Measurements from ENCODE around the gene MAPKBP1. TPM values are rescaled to one million over a fixed set of nuclear protein-coding genes. Genes with fewer than 3 reads are reported as not detected.

The MAPKBP1 gene
- total and polyA plus RNA-seq, 2 of the 13 experiments (the other 11 are each of a cell fraction or from before 2014, with no cell fraction given), result 3.0 to 7.3 TPM

- FAIRE-seq (no peak), ATAC-seq (no peak), DNase-seq (ENCODE audit: low spot score) (no peak)
- no peaks in the 10 kb centered on the region for H3K4me1 ChIP-seq (ENCODE audit: insufficient read depth, low read length)
- intact Hi-C loops (cut with micrococcal nuclease; ENCODE audit: unreplicated experiment) (no loop called here), in situ Hi-C loops (cut with HindIII; ENCODE audit: extremely low pct_ligation_motif_present, low pct_unique_long_range_greater_than_20kb) (no loop called here)
- H3K4me3 ChIP-seq (replicated peaks in 1 of 3; ENCODE audit: insufficient read depth in 1 of 3, low read depth in 2 of 3, low read length in 3 of 3), result no peak overlapping the region
- no peaks in the 10 kb centered on the region for H3K27me3 ChIP-seq (ENCODE audit: control insufficient read depth in 1 of 2, insufficient read depth in 2 of 2, low read length in 2 of 2)
- H3K9me3 ChIP-seq (ENCODE audit: low read length), result no peaks in the 10 kb centered on the region
- TF ChIP-seq, protein P1, sequence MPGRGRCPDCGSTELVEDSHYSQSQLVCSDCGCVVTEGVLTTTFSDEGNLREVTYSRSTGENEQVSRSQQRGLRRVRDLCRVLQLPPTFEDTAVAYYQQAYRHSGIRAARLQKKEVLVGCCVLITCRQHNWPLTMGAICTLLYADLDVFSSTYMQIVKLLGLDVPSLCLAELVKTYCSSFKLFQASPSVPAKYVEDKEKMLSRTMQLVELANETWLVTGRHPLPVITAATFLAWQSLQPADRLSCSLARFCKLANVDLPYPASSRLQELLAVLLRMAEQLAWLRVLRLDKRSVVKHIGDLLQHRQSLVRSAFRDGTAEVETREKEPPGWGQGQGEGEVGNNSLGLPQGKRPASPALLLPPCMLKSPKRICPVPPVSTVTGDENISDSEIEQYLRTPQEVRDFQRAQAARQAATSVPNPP (CRISPR knock-in tag; IDR thresholded peaks at IDR 0.05), result no peak
- no peak for TF ChIP-seq ZNF329 (CRISPR knock-in tag; IDR thresholded peaks at IDR 0.05; ENCODE audit: low read depth)
- no peak for TF ChIP-seq SOX13 (IDR thresholded peaks at IDR 0.05)
- no peak for TF ChIP-seq SOX13 (CRISPR knock-in tag; conservative IDR thresholded peaks at IDR 0.05 in 1 of 2, IDR thresholded peaks at IDR 0.05 in 1 of 2)
- no peak overlapping the region for H2AFZ ChIP-seq (ENCODE audit: low read length)
- no peak overlapping the region for H3K9ac ChIP-seq (ENCODE audit: insufficient read depth, low read depth, low read length)
- H4K20me1 ChIP-seq (ENCODE audit: insufficient read depth, low read length), result no peaks in the 10 kb centered on the region
- peaks cover 2 to 3% of the 10 kb centered on the region in 2 experiments; a peak in 1 of 5 replicates for H3K36me3 ChIP-seq (replicated peaks in 1 of 2; ENCODE audit: control insufficient read depth in 1 of 2, insufficient read depth in 2 of 2, low read length in 2 of 2)
- 75% methylated on average over 2 of the region's 2 CpGs for WGBS (ENCODE audit: low lambda C conversion rate)
- POLR2A ChIA-PET, result no interaction called here
- CTCF ChIA-PET (ENCODE audit: low intra/inter-chr PET ratio, low total read pairs), result interaction anchor here (4.8 kb wide), 1 partner anchor 36 kb away, joined by 98 read pairs; the partner anchor contains the start of gene MAPKBP1
- no peaks in the 10 kb centered on the region for H3K79me2 ChIP-seq (ENCODE audit: insufficient read depth, low read length)
- H3K4me2 ChIP-seq (ENCODE audit: low read depth, low read length), result no peak overlapping the region
- no TSS peak for BruUV-seq (replicated peaks)
- no peak overlapping the region for H3K27ac ChIP-seq (ENCODE audit: extremely low read length, insufficient read depth, low read length)
Observed at GRCh38 chr15:41809121-41809520, 34.8 kb downstream of the MAPKBP1 start.

DNA sequence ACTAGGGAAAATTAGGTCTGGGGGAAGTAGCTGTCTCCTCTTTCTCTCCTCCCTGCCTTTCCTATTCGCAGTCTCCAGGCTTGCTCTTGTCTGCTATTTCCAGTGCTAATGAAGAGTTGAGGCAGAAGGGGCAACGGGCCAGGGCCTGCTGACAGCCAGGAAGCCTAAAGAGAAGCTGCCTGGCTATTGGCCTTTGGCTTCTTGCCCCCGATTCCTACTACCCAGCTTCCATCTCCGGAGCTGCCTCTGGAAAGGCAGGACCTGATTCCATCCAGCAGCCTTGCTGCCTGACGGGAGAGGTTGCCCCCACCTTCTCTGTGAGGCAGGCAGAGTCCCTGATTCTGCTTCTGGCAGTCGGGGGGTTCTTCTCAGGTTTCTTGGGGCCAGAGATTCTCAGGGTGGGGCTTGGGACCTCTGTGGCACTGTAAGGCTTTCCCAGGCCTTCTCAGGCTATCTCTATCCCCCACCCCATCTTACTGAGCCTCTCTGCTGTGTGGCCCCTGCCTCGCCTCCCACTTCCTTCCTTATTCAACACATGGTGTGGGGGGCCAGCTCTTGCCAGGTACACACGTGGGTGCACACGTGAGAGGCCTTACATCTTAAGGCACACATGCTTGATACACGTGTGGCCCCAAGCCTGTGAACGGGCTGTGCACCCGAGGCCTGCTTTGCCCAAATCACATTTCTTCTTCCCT, 35.4 kb downstream of the MAPKBP1 start:
- ChIA-PET POLR2A (interaction anchor here (3.4 kb wide), 1 partner anchor 36 kb away, joined by 20 read pairs; the partner anchor contains the start of gene MAPKBP1), CTCF (ENCODE audit: low intra/inter-chr PET ratio, low total read pairs) (interaction anchor here (4.8 kb wide), 1 partner anchor 37 kb away, joined by 98 read pairs; the partner anchor contains the start of gene MAPKBP1)
- Histone ChIP-seq H3K4me1 (ENCODE audit: insufficient read depth, low read length) (no peaks in the 10 kb centered on the region), H3K9me3 (ENCODE audit: low read length) (no peaks in the 10 kb centered on the region), H4K20me1 (ENCODE audit: insufficient read depth, low read length) (no peaks in the 10 kb centered on the region), H3K27me3 (ENCODE audit: control insufficient read depth in 1 of 2, insufficient read depth in 2 of 2, low read length in 2 of 2) (no peaks in the 10 kb centered on the region), H3K27ac (ENCODE audit: extremely low read length, insufficient read depth, low read length) (no peak overlapping the region), H2AFZ (ENCODE audit: low read length) (no peak overlapping the region), H3K4me2 (ENCODE audit: low read depth, low read length) (no peak overlapping the region), H3K9ac (ENCODE audit: insufficient read depth, low read depth, low read length) (no peak overlapping the region), H3K4me3 (replicated peaks in 1 of 3; ENCODE audit: insufficient read depth in 1 of 3, low read depth in 2 of 3, low read length in 3 of 3) (no peak overlapping the region), H3K79me2 (ENCODE audit: insufficient read depth, low read length) (no peaks in the 10 kb centered on the region), H3K36me3 (replicated peaks in 1 of 2; ENCODE audit: control insufficient read depth in 1 of 2, insufficient read depth in 2 of 2, low read length in 2 of 2) (peaks cover 3 to 5% of the 10 kb centered on the region in 2 experiments; a peak in 1 of 5 replicates)
- no TSS peak for BruUV-seq (replicated peaks)
- FAIRE-seq (no peak), ATAC-seq (no peak), DNase-seq (ENCODE audit: low spot score) (no peak)
- intact Hi-C loops (cut with micrococcal nuclease; ENCODE audit: unreplicated experiment), result loop anchor here (5.0 kb wide), 1 partner anchor 247 kb away; no protein-coding TSS in a partner anchor
- in situ Hi-C loops (cut with HindIII; ENCODE audit: extremely low pct_ligation_motif_present, low pct_unique_long_range_greater_than_20kb), result loop anchor here (5.0 kb wide), 1 partner anchor 37 kb away; the partner anchor contains the start of gene MAPKBP1
- 86% methylated on average over 9 of the region's 12 CpGs for WGBS (ENCODE audit: low lambda C conversion rate)
- TF ChIP-seq CSRNP2 (CRISPR knock-in tag; conservative IDR thresholded peaks at IDR 0.05; ENCODE audit: low read depth) (no peak), ZNF224 (CRISPR knock-in tag; IDR thresholded peaks at IDR 0.05) (no peak), SCMH1 (CRISPR knock-in tag; IDR thresholded peaks at IDR 0.05; ENCODE audit: borderline replicate concordance) (no peak), ZNF672 (CRISPR knock-in tag; IDR thresholded peaks at IDR 0.05) (no peak), ZNF558 (CRISPR knock-in tag; IDR thresholded peaks at IDR 0.05; ENCODE audit: borderline replicate concordance) (no peak), ZNF138 (CRISPR knock-in tag; IDR thresholded peaks at IDR 0.05; ENCODE audit: low read depth) (no peak), DR1 (CRISPR knock-in tag; IDR thresholded peaks at IDR 0.05) (no peak), ZNF24 (IDR thresholded peaks at IDR 0.05) (no peak)
- TF ChIP-seq, protein P2, sequence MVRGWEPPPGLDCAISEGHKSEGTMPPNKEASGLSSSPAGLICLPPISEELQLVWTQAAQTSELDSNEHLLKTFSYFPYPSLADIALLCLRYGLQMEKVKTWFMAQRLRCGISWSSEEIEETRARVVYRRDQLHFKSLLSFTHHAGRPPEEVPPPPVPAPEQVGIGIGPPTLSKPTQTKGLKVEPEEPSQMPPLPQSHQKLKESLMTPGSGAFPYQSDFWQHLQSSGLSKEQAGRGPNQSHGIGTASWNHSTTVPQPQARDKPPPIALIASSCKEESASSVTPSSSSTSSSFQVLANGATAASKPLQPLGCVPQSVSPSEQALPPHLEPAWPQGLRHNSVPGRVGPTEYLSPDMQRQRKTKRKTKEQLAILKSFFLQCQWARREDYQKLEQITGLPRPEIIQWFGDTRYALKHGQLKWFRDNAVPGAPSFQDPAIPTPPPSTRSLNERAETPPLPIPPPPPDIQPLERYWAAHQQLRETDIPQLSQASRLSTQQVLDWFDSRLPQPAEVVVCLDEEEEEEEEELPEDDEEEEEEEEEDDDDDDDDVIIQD (CRISPR knock-in tag; IDR thresholded peaks at IDR 0.05; ENCODE audit: low read depth), result no peak
